Transverse colon (tissue), 4 donors: Measurements from ENCODE around the gene NR5A2.

Experiments used
- EP300 ChIP-seq: sonication (generic); formaldehyde crosslinking; IDR thresholded peaks from one replicate; pipeline ENCODE4 v1.6.1; 2017; ENCODE audit warnings: antibody characterized with exemption, low read depth
- POLR2A ChIP-seq: fragments of 450-650 bp; IDR thresholded peaks from one replicate; pipeline ENCODE4 v1.6.1; 2016; ENCODE audit warnings: antibody characterized with exemption, mild to moderate bottlenecking, moderate library complexity
- POLR2AphosphoS5 ChIP-seq, 3 donors: sonication (generic); formaldehyde crosslinking; IDR thresholded peaks; one replicate each; pipeline ENCODE4 v1.6.1; 2016; ENCODE audit warnings: antibody characterized with exemption in 3 of 3
- TF ChIP-seq, protein P1 (sequence below), 5 experiments: fragments of 200-600 bp in 3 of 5; fragments of 450-650 bp in 2 of 5; sonication (generic) in 3 of 5; IDR thresholded peaks; 1 replicate in 2 of 5; 2 replicates in 3 of 5; pipeline ENCODE4 v1.5.1; 2016 to 2017; ENCODE audit warnings: antibody characterized with exemption in 5 of 5, inconsistent platforms in 3 of 5, mild to moderate bottlenecking in 2 of 5, moderate library complexity in 1 of 5

GRCh38 chr1:200213921-200214320 lies 186.4 kb downstream of the NR5A2 start:
- TF ChIP-seq EP300 (no peak), POLR2AphosphoS5 (IDR thresholded peaks at IDR 0.05) (no peak), POLR2A (no peak)
- TF ChIP-seq, protein P1, sequence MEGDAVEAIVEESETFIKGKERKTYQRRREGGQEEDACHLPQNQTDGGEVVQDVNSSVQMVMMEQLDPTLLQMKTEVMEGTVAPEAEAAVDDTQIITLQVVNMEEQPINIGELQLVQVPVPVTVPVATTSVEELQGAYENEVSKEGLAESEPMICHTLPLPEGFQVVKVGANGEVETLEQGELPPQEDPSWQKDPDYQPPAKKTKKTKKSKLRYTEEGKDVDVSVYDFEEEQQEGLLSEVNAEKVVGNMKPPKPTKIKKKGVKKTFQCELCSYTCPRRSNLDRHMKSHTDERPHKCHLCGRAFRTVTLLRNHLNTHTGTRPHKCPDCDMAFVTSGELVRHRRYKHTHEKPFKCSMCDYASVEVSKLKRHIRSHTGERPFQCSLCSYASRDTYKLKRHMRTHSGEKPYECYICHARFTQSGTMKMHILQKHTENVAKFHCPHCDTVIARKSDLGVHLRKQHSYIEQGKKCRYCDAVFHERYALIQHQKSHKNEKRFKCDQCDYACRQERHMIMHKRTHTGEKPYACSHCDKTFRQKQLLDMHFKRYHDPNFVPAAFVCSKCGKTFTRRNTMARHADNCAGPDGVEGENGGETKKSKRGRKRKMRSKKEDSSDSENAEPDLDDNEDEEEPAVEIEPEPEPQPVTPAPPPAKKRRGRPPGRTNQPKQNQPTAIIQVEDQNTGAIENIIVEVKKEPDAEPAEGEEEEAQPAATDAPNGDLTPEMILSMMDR (IDR thresholded peaks at IDR 0.05), result no peak
